H1 (cell line): ENCODE results near the gene SVIL. TPM values are rescaled to one million over a fixed set of nuclear protein-coding genes. Genes with fewer than 3 reads are reported as not detected.

ENCODE experiments used
- CTCF ChIA-PET: fragments of 300-600 bp; sonication (Branson Sonifier 250); formaldehyde crosslinking; loops from one replicate; lab custom pipeline; 2021; ENCODE audit not compliant: partially characterized antibody; lab: Charles Lee
- POLR2A ChIA-PET: fragments of 300-600 bp; sonication (Branson Sonifier 250); formaldehyde crosslinking; loops from one replicate; lab custom pipeline; 2021; ENCODE audit warnings: inconsistent platforms; ENCODE audit not compliant: partially characterized antibody; lab: Charles Lee
- DNase-seq, 2 experiments: peaks; one replicate each; pipeline versions ENCODE4 v3.0.0 to v3.0.0-alpha.2; 2010 to 2022; ENCODE audit warnings: low spot score in 2 of 2, low read depth in 1 of 2, mixed read lengths in 1 of 2
- FAIRE-seq: peaks from 2 replicates; lab custom pipeline; 2011; peaks lifted over from hg19 to GRCh38; lab: Jason Lieb, UNC
- H2AFZ ChIP-seq: 2 replicates; pipeline ENCODE4 v1.8.1; 2012; ENCODE audit warnings: low read length, inconsistent platforms
- H2AK5ac ChIP-seq: 2 replicates; pipeline ENCODE4 v1.6.1; 2013; ENCODE audit warnings: low read depth, low read length
- H2BK120ac ChIP-seq: replicated peaks from 2 replicates; pipeline ENCODE3; 2013; ENCODE audit warnings: low read depth, low read length, inconsistent platforms
- H2BK12ac ChIP-seq: 2 replicates; pipeline ENCODE4 v1.6.1; 2013; ENCODE audit warnings: low read depth, low read length
- H2BK15ac ChIP-seq: 2 replicates; pipeline ENCODE4 v1.6.1; 2013; ENCODE audit warnings: low read length
- H2BK20ac ChIP-seq: 2 replicates; pipeline ENCODE4 v1.6.1; 2013; ENCODE audit warnings: low read length
- H2BK5ac ChIP-seq: 2 replicates; pipeline ENCODE4 v1.6.1; 2013; ENCODE audit warnings: low read depth, low read length
- H3K14ac ChIP-seq: 2 replicates; pipeline ENCODE4 v1.6.1; 2013; ENCODE audit warnings: inconsistent platforms; ENCODE audit not compliant: insufficient read length
- H3K18ac ChIP-seq: 2 replicates; pipeline ENCODE4 v1.6.1; 2013; ENCODE audit warnings: low read length; ENCODE audit errors: extremely low read depth
- H3K23ac ChIP-seq: 2 replicates; pipeline ENCODE4 v1.6.1; 2013; ENCODE audit warnings: inconsistent platforms; ENCODE audit not compliant: insufficient read length
- H3K23me2 ChIP-seq: 2 replicates; pipeline ENCODE4 v1.6.1; 2013; ENCODE audit warnings: low read depth, low read length
- H3K27ac ChIP-seq: 2 replicates; pipeline ENCODE4 v1.6.1; 2011; ENCODE audit warnings: low read depth, low read length, inconsistent platforms
- H3K27me3 ChIP-seq, 4 experiments: replicated peaks in 1 of 4; 1 replicate in 1 of 4; 2 replicates in 3 of 4; pipeline versions ENCODE4 v1.6.1 to v1.8.1; 2011 to 2013; ENCODE audit warnings: low read length in 3 of 4, mild to moderate bottlenecking in 3 of 4, inconsistent platforms in 2 of 4, mixed read lengths in 2 of 4, moderate library complexity in 1 of 4; ENCODE audit not compliant: control insufficient read depth in 3 of 4, insufficient read depth in 3 of 4; ENCODE audit errors: extremely low read depth in 1 of 4
- H3K36me3 ChIP-seq, 4 experiments: 2 replicates each; pipeline versions ENCODE4 v1.6.1 to v1.8.1; 2011 to 2013; ENCODE audit warnings: mild to moderate bottlenecking in 4 of 4, low read length in 3 of 4, moderate library complexity in 2 of 4, control low read depth in 1 of 4, inconsistent platforms in 1 of 4; ENCODE audit not compliant: insufficient read depth in 4 of 4, control insufficient read depth in 2 of 4
- H3K4ac ChIP-seq: replicated peaks from 2 replicates; pipeline ENCODE3; 2013; ENCODE audit warnings: low read length, low read depth, mixed read lengths, inconsistent platforms; ENCODE audit not compliant: insufficient read length
- H3K4me1 ChIP-seq, 4 experiments: replicated peaks in 1 of 4; 1 replicate in 1 of 4; 2 replicates in 3 of 4; pipeline versions ENCODE4 v1.6.1 to v1.8.1; 2011 to 2013; ENCODE audit warnings: low read length in 3 of 4, inconsistent platforms in 2 of 4, mixed read lengths in 1 of 4; ENCODE audit not compliant: insufficient read depth in 4 of 4, control insufficient read depth in 3 of 4
- H3K4me2 ChIP-seq, 2 experiments: 2 replicates each; pipeline versions ENCODE4 v1.6.1 to v1.8.1; 2011 to 2013; ENCODE audit warnings: low read depth in 2 of 2, low read length in 2 of 2, control low read depth in 1 of 2, inconsistent platforms in 1 of 2, mild to moderate bottlenecking in 1 of 2; ENCODE audit not compliant: insufficient read depth in 1 of 2
- H3K4me3 ChIP-seq, 4 experiments: fragments of 200-600, 300-600 bp in 1 of 4; sonication (generic), shearing (Covaris generic), sonication (Bioruptor Twin) in 1 of 4; 2 replicates each; pipeline versions ENCODE4 v1.5.1 to v1.8.1; 2011 to 2016; ENCODE audit warnings: low read length in 4 of 4, low read depth in 3 of 4, control low read depth in 2 of 4, inconsistent platforms in 2 of 4, mild to moderate bottlenecking in 2 of 4, mixed read lengths in 1 of 4, moderate library complexity in 1 of 4; ENCODE audit not compliant: insufficient read depth in 2 of 4; ENCODE audit errors: extremely low read depth in 1 of 4
- H3K56ac ChIP-seq: replicated peaks from 2 replicates; pipeline ENCODE3; 2013; ENCODE audit warnings: low read depth, mild to moderate bottlenecking, mixed read lengths, low read length, inconsistent platforms; ENCODE audit not compliant: insufficient read length
- H3K79me1 ChIP-seq: 2 replicates; pipeline ENCODE4 v1.6.1; 2013; ENCODE audit warnings: low read depth, low read length, control low read depth
- H3K79me2 ChIP-seq, 2 experiments: 2 replicates each; pipeline versions ENCODE4 v1.6.1 to v1.8.1; 2012 to 2013; ENCODE audit warnings: low read length in 2 of 2, mild to moderate bottlenecking in 2 of 2, inconsistent platforms in 1 of 2; ENCODE audit not compliant: insufficient read depth in 2 of 2, control insufficient read depth in 1 of 2
- H3K9ac ChIP-seq, 4 experiments: replicated peaks in 1 of 4; 1 replicate in 1 of 4; 2 replicates in 3 of 4; pipeline versions ENCODE4 v1.6.1 to v1.8.1; 2011 to 2013; ENCODE audit warnings: low read depth in 3 of 4, low read length in 3 of 4, control low read depth in 2 of 4, mild to moderate bottlenecking in 2 of 4, moderate library complexity in 2 of 4, inconsistent platforms in 1 of 4; ENCODE audit errors: extremely low read depth in 1 of 4
- H3K9me3 ChIP-seq, 2 experiments: 2 replicates each; pipeline versions ENCODE4 v1.6.1 to v1.8.1; 2012 to 2013; ENCODE audit warnings: mild to moderate bottlenecking in 2 of 2, moderate library complexity in 2 of 2, control low read depth in 1 of 2, inconsistent platforms in 1 of 2, low read depth in 1 of 2, low read length in 1 of 2, mixed read lengths in 1 of 2; ENCODE audit not compliant: insufficient read depth in 2 of 2
- H4K20me1 ChIP-seq, 2 experiments: replicated peaks in 1 of 2; 2 replicates each; pipeline versions ENCODE3 to v1.8.1; 2011 to 2013; ENCODE audit warnings: inconsistent platforms in 2 of 2, low read length in 2 of 2, mild to moderate bottlenecking in 1 of 2; ENCODE audit not compliant: insufficient read depth in 2 of 2, control insufficient read depth in 1 of 2
- H4K5ac ChIP-seq: 2 replicates; pipeline ENCODE4 v1.6.1; 2013; ENCODE audit warnings: low read length, low read depth, mixed read lengths, inconsistent platforms; ENCODE audit not compliant: insufficient read length
- H4K8ac ChIP-seq: 2 replicates; pipeline ENCODE4 v1.8.0; 2013; ENCODE audit warnings: mild to moderate bottlenecking, moderate library complexity, low read length, inconsistent platforms; ENCODE audit not compliant: insufficient read depth; ENCODE audit errors: extremely low read depth
- H4K91ac ChIP-seq: replicated peaks from 2 replicates; pipeline ENCODE3; 2013; ENCODE audit warnings: low read length, mixed read lengths, inconsistent platforms; ENCODE audit not compliant: insufficient read length
- ASH2L ChIP-seq: fragments of 200-600, 300-600 bp; sonication (generic); IDR thresholded peaks from one replicate; pipeline ENCODE4 v1.7.1; 2017; ENCODE audit warnings: low read length
- ATF2 ChIP-seq: IDR thresholded peaks from 2 replicates; pipeline ENCODE4 v1.6.1; 2012; ENCODE audit warnings: low read length, inconsistent platforms
- BACH1 ChIP-seq: IDR thresholded peaks from 2 replicates; pipeline ENCODE4 v1.6.1; 2012; ENCODE audit warnings: low read length, improper control_type of control experiment
- BRCA1 ChIP-seq: IDR thresholded peaks from 2 replicates; pipeline ENCODE4 v1.6.1; 2012; ENCODE audit warnings: low read depth, low read length, improper control_type of control experiment
- CBX5 ChIP-seq: fragments of 300-800, 300-1000 bp; sonication (generic); IDR thresholded peaks from 2 replicates; pipeline ENCODE4 v1.7.1; 2016; ENCODE audit warnings: antibody characterized with exemption, low read length, low read depth
- CREB1 ChIP-seq: IDR thresholded peaks from 2 replicates; pipeline ENCODE4 v1.6.1; 2012; ENCODE audit warnings: inconsistent platforms
- EZH2 ChIP-seq: fragments of 200-600 bp; sonication (generic); IDR thresholded peaks from 2 replicates; pipeline ENCODE4 v1.7.1; 2012; ENCODE audit warnings: low read depth, mild to moderate bottlenecking, moderate library complexity, low read length, inconsistent platforms; ENCODE audit not compliant: severe bottlenecking
- KDM1A ChIP-seq: fragments of 200-600, 300-600 bp; sonication (generic); IDR thresholded peaks from 2 replicates; pipeline ENCODE4 v1.7.1; 2016; ENCODE audit warnings: mild to moderate bottlenecking, low read length, borderline replicate concordance
- NRF1 ChIP-seq: IDR thresholded peaks from 2 replicates; pipeline ENCODE4 v1.6.1; 2011; ENCODE audit warnings: mild to moderate bottlenecking, low read depth, low read length, improper control_type of control experiment
- PHF8 ChIP-seq: fragments of 200-600 bp; sonication (generic); conservative IDR thresholded peaks from 2 replicates; pipeline ENCODE4 v1.7.1; 2012; ENCODE audit warnings: low read depth, mild to moderate bottlenecking, inconsistent platforms, low read length, moderate library complexity
- RFX5 ChIP-seq: IDR thresholded peaks from 2 replicates; pipeline ENCODE4 v1.6.1; 2011; ENCODE audit warnings: low read depth, low read length, improper control_type of control experiment, borderline replicate concordance
- SP2 ChIP-seq: IDR thresholded peaks from 2 replicates; pipeline ENCODE4 v1.6.1; 2012; ENCODE audit warnings: mild to moderate bottlenecking, low read length, inconsistent platforms
- TCF12 ChIP-seq: IDR thresholded peaks from 2 replicates; pipeline ENCODE4 v1.6.1; 2011; ENCODE audit warnings: low read depth, mild to moderate bottlenecking, low read length
- TEAD4 ChIP-seq: IDR thresholded peaks from 2 replicates; pipeline ENCODE4 v1.6.1; 2012; ENCODE audit warnings: low read depth, low read length, inconsistent platforms, mixed read lengths
- YY1 ChIP-seq: IDR thresholded peaks from 2 replicates; pipeline ENCODE4 v1.6.1; 2011; ENCODE audit warnings: low read depth, mild to moderate bottlenecking, low read length
- WGBS, 2 experiments: shearing (Covaris generic) in 1 of 2; methylation state at CpG; one replicate each; pipeline versions ENCODE4 v1.1.6 to v1.1.7; 2013 to 2015; ENCODE audit warnings: low lambda C conversion rate in 2 of 2, mixed read lengths in 2 of 2, inconsistent platforms in 1 of 2, low coverage in 1 of 2, missing lambda C conversion rate in 1 of 2; ENCODE audit not compliant: insufficient replicate concordance in 2 of 2, insufficient coverage in 1 of 2, insufficient read length in 1 of 2; ENCODE audit errors: extremely low coverage in 1 of 2, missing lambda C conversion rate in 1 of 2; 5-methylcytosine and 5-hydroxymethylcytosine counted together
- polyA plus RNA-seq, 7 experiments: library from polyadenylated mRNA; depleted of rRNA in 3 of 7; stranded (reverse) in 5 of 7; unstranded in 2 of 7; fragments of >200 nt in 5 of 7; fragments of 200-250 nt in 2 of 7; gene quantifications; 1 replicate in 5 of 7; 2 replicates in 1 of 7; 4 replicates in 1 of 7; pipeline versions ENCODE4 v1.2.1 to v1.2.3, GENCODE V29; 2011 to 2013; ENCODE audit warnings: missing spikeins in 2 of 7, mixed read lengths in 2 of 7
- total RNA-seq: library from RNA; stranded (reverse); fragmentation: NEBNext Ultra II Directional; extraction: Animal tissue kit (Norgen Biotek cat#: 25700); gene quantifications from 2 replicates; pipeline ENCODE4 v1.2.1, GENCODE V29; 2021

The SVIL gene
- total and polyA plus RNA-seq, 2 of the 8 experiments (the other 6 are each of a cell fraction or from before 2014, with no cell fraction given) = 4.7 to 15.4 TPM

GRCh38 chr10:29675984-29676383, 41.2 kb upstream of the SVIL start:
- DNase-seq (no peak), FAIRE-seq (no peak)
- Histone ChIP-seq H2BK120ac (no peak overlapping the region), H3K4ac (no peak overlapping the region), H3K36me3 (peaks cover 0 to 24% (median 6%) of the 10 kb centered on the region in 4 experiments; a peak in 4 of 8 replicates), H3K79me1 (no peaks in the 10 kb centered on the region), H4K5ac (no peak overlapping the region), H2AK5ac (no peak overlapping the region), H3K56ac (no peak overlapping the region), H3K9me3 (peaks cover 41 to 42% of the 10 kb centered on the region in 2 experiments), H2BK12ac (no peak overlapping the region), H3K4me3 (no peak overlapping the region), H2BK15ac (no peak overlapping the region), H3K27me3 (no peaks in the 10 kb centered on the region), H3K4me1 (no peaks in the 10 kb centered on the region), H4K91ac (no peak overlapping the region), H3K79me2 (no peaks in the 10 kb centered on the region), H3K27ac (no peak overlapping the region), H3K14ac (no peak overlapping the region), H4K20me1 (no peaks in the 10 kb centered on the region), H2BK20ac (no peak overlapping the region), H3K4me2 (no peak overlapping the region), H2BK5ac (no peak overlapping the region), H3K23me2 (no peaks in the 10 kb centered on the region), H3K23ac (no peak overlapping the region), H3K9ac (no peak overlapping the region), H3K18ac (no peak overlapping the region), H2AFZ (no peak overlapping the region), H4K8ac (no peak overlapping the region)
- ChIA-PET POLR2A (no interaction called here), CTCF (no interaction called here)
- WGBS, 2 experiments = 83% methylated on average over 1 of the region's 1 CpG; no CpG with 5 or more reads in 1 of the 2 experiments
- TF ChIP-seq KDM1A = no peak
- no peak for TF ChIP-seq TEAD4
- no peak for TF ChIP-seq PHF8
- TF ChIP-seq CREB1 = no peak
- TF ChIP-seq ASH2L = no peak
- TF ChIP-seq RFX5 = no peak
- TF ChIP-seq BACH1 = no peak
- TF ChIP-seq ATF2 = no peak
- no peak for TF ChIP-seq BRCA1
- TF ChIP-seq CBX5 = no peak
- no peak for TF ChIP-seq NRF1
- no peak for TF ChIP-seq YY1
- no peak for TF ChIP-seq TCF12
- TF ChIP-seq SP2 = no peak
- TF ChIP-seq EZH2 = no peak
